ENCODE results near the gene BEND6.
"Not testable (repeated sequence)": the region's sequence is repeated elsewhere in the genome, so short reads cannot be mapped to it uniquely, and the experiment has no call there.

The BEND6 gene

DNA sequence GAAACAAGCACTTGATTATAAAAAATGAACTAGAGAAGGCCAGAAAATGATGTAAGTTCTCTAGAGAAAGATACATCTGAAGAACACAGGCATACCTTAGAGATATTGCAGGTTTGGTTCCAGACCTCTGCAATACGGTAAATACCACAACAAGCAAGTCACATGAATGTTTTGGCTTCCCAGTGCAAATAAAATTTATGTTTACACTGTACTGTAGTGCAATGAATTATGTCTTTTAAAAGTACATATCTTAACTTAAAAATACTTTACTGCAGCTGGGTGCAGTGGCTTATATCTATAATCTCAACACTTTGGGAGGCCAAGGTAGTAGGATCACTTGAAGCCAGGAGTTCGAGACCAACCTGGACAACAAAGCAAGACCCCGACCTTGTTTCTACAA, 80.6 kb downstream of the BEND6 start:
- DNase-seq (ENCODE audit: low read depth) = no peak

DNA sequence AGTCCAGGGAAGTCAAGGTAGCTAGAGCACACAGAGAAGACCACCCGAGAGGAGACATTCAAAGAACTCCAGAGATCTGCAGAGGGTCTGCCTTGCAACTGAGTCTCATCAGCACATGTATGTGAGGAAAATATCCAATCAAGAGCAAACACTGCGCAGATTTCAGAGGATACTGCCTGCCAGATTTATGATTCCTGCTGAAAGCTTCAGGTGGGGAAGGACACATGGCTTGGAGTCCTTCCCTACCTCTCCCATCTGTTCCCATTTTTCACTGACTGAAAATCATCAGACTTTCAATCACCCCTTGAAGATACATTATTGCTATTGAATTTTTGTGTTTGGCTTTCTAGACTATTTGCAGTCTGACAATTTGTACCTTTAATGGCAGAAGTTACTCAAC, 84.0 kb downstream of the BEND6 start:
- DNase-seq (ENCODE audit: low read depth) = no peak

DNA sequence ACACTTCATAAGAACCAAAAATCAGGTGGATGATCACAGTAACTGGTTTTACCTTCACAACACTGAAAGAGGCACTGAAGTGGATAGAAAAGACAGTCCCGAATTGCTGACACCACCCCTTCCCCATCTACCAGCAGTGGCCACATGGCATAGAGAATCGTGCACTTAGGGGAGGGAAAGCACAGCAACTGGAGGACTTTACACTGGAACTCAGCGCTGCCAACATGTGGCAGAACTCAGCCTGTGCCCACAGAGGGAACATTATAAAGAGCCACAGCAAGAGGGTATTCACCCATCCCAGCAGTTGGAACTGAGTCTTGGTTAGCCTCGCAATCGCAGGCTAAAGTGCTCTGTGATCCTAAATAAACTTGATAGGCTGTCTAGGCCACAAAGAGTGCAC, 85.1 kb downstream of the BEND6 start:
- DNase-seq (ENCODE audit: low read depth) = no peak

DNA sequence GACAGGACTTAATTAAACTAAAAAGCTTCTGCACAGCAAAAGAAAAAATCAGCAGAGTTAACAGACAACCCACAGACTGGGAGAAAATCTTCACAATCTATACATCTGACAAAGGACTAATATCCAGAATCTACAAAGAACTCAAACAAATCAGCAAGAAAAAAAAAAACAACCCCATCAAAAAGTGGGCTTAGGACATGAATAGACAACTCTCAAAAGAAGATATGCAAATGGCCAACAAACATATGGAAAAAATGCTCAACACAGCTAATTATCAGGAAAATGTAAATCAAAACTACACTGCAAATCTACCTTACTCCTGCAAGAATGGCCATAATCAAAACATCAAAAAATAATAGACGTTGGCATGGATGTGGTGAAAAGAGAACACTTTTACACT, 89.2 kb downstream of the BEND6 start:
- DNase-seq (ENCODE audit: low read depth) = not testable (repeated sequence)

DNA sequence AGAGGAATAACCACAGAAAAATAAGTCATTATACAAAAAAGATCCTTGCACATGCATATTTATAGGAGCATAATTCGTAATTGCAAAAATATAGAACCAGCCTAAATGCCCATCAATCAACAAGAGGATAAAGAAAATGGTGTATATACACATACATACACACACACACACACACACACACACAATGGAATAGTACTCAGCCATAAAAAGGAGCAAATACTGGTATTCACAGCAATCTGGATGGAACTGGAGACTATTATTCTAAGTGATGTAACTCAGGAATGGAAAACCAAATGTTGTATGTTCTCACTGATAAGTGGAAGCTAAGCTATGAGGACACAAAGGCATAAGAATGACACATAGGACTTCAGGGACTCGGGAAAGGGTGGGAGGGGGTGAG, 89.7 kb downstream of the BEND6 start:
- DNase-seq (ENCODE audit: low read depth) = no peak

- DNase-seq (ENCODE audit: low read depth) = peak; percentile 77
These were observed 91.7 kb downstream of the BEND6 start, which contains the start of gene KIAA1586 for GRCh38 chr6:57046332-57047256. TSS of gene KIAA1586 (plus strand) at chr6:57046693. CDS start at chr6:57046756, 63 bp downstream.

GRCh38 chr6:57047257-57047585, 92.3 kb downstream of the BEND6 start:
- DNase-seq (ENCODE audit: low read depth) = not testable (repeated sequence)

GRCh38 chr6:57047859-57048258, 93.0 kb downstream of the BEND6 start:
- not testable (repeated sequence) for DNase-seq (ENCODE audit: low read depth)

DNA sequence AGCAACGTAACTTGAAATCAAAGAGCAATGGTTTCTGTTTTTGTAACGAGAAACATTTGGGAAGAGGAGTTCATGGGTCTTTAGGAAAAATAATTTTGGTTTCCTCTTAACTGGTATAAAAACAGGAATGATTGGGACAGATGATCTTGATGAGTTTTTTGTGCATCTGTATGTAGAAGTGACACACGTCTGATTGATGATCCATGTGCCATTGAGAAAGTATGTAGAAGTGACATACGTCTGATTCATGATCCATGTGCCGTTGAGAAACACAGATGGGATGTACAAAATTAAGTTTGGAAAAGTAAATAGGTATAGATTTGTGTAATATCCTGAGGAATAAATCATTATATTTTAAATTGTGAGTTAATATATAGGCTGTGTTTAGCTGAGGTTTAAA, 93.7 kb downstream of the BEND6 start:
- DNase-seq (ENCODE audit: low read depth) = no peak

GRCh38 chr6:57063847-57064246, 108.9 kb downstream of the BEND6 start:
- no peak for DNase-seq (ENCODE audit: low read depth)

DNA sequence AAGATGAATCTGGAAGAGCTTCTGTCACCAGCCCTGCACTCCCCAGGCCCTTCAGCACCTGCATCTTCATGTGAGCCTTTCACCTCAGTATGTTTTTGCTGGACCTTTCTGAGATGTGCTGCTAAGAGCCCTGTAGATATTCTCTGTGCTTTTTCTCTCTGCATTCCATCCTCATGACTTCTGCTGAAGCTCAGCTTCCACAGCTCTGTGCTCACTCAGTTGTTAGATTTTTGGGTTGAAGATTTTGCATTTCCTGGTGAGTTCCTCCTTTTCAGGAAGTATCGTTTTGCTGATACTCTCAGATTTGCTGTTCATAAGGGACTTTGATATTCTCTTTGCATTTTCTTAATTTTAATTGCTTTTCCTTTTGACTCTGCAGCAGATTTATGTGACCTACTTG, 109.9 kb downstream of the BEND6 start:
- DNase-seq (ENCODE audit: low read depth) = no peak

- no peak for DNase-seq (ENCODE audit: low read depth)
These were observed 113.2 kb downstream of the BEND6 start for GRCh38 chr6:57068061-57068460.

- no peak for DNase-seq (ENCODE audit: low read depth)
These were observed 114.3 kb downstream of the BEND6 start for GRCh38 chr6:57069228-57069627.

GRCh38 chr6:57069920-57070331, 115.0 kb downstream of the BEND6 start:
- no peak for DNase-seq (ENCODE audit: low read depth)

- no peak for DNase-seq (ENCODE audit: low read depth)
These were observed 117.2 kb downstream of the BEND6 start for GRCh38 chr6:57072108-57072507.

DNA sequence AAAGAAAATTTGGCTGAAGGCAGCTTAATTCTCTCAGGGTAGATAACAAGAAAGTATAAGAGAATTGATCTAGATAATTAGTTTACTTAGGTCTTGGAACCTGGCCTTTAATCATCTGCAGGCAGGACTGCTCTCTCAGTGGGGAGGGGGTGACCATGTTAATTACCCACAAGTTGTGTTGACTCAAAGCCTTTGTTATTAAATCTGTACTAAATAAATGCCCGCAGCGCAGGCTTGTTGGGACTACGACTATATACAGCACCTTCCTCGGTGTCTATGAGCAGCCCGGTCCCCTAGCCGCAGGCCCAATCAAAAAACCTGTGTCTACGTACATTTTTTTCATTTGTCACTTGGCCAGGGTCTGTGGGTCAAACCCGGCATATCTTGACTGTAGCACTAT, 119.5 kb downstream of the BEND6 start:
- no peak for DNase-seq (ENCODE audit: low read depth)

DNA sequence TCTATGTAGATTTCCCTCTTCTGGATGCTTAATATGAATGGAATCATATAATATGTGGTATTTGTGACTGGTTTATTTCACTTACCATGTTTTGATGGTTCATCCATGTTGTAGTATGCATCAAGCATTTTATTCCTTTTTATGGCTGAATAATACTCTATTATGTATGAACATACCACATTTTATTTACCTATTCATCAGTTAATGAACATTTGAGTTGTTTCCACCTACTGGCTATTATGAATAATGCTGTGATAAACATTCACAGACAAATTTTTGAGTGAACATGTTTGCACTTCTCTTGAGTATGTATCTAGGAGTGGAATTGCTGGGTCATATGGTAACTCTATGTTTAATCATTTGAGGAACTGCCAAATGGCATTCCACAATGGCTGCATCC, 120.2 kb downstream of the BEND6 start:
- no peak for DNase-seq (ENCODE audit: low read depth)

Measured in stimulated activated CD8-positive, alpha-beta memory T cell treated with anti-CD3 and anti-CD28 coated beads, Interleukin-4, amount 100 ng/mL, for 24 hours (primary cell).